Uterus (tissue), 2 donors: Measurements from ENCODE around the gene SOCS7.

Experiments used
- POLR2A ChIP-seq, 2 donors: fragments of 450-650 bp; IDR thresholded peaks; one replicate each; pipeline ENCODE4 v1.6.1; 2016; ENCODE audit warnings: antibody characterized with exemption in 2 of 2, mild to moderate bottlenecking in 1 of 2, moderate library complexity in 1 of 2
- TF ChIP-seq, protein P1 (sequence below), 4 experiments: fragments of 200-600 bp in 2 of 4; fragments of 450-650 bp in 2 of 4; sonication (generic) in 2 of 4; IDR thresholded peaks; one replicate each; pipeline ENCODE4 v1.5.1; 2016 to 2019; ENCODE audit warnings: antibody characterized with exemption in 4 of 4, mild to moderate bottlenecking in 2 of 4, moderate library complexity in 1 of 4

DNA sequence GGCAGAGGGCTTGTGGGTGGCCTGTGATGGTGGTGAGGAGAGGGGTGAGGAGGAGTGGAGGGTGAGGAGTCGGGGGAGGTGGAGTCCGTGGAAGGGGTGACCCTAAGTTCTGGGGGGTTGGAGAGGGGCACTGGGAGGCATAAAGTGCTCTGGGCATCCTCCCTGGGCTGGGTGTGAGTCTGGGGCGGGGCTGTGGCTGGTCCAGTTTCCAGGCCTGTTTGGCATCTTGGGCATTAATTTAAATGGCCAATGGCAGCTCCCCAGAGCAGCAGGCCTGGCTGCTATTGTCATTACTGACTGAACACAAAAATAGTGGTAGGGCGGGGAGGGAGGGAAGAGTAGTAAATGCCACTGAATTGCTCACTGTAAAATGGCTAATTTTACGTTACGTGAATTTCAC lies 68.9 kb downstream of the SOCS7 start:
- TF ChIP-seq, protein P1, sequence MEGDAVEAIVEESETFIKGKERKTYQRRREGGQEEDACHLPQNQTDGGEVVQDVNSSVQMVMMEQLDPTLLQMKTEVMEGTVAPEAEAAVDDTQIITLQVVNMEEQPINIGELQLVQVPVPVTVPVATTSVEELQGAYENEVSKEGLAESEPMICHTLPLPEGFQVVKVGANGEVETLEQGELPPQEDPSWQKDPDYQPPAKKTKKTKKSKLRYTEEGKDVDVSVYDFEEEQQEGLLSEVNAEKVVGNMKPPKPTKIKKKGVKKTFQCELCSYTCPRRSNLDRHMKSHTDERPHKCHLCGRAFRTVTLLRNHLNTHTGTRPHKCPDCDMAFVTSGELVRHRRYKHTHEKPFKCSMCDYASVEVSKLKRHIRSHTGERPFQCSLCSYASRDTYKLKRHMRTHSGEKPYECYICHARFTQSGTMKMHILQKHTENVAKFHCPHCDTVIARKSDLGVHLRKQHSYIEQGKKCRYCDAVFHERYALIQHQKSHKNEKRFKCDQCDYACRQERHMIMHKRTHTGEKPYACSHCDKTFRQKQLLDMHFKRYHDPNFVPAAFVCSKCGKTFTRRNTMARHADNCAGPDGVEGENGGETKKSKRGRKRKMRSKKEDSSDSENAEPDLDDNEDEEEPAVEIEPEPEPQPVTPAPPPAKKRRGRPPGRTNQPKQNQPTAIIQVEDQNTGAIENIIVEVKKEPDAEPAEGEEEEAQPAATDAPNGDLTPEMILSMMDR (IDR thresholded peaks at IDR 0.05) = no peak
- no peak for TF ChIP-seq POLR2A (IDR thresholded peaks at IDR 0.05)
